Activated CD8-positive, alpha-beta memory T cell treated with anti-CD3 and anti-CD28 coated beads, Interleukin-2, amount 50 U/mL, for 4 hours (primary cell): Measurements from ENCODE around the gene TENT4A.
"Not testable (repeated sequence)": the region's sequence is repeated elsewhere in the genome, so short reads cannot be mapped to it uniquely, and the experiment has no call there.

Experiments
- DNase-seq: peaks from one replicate; pipeline ENCODE4 v3.0.0-alpha.2; 2020

The TENT4A gene

GRCh38 chr5:6713274-6714225 lies at the start of gene TENT4A:
TSS of gene TENT4A (plus strand) at chr5:6713432. CDS start at chr5:6713984, 552 bp downstream.
- peak; percentile 33 for DNase-seq

- no peak for DNase-seq
Measured at GRCh38 chr5:6666762-6667161, 46.5 kb upstream of the TENT4A start.

- DNase-seq, result no peak
Measured at GRCh38 chr5:6667648-6668047, 45.6 kb upstream of the TENT4A start.

GRCh38 chr5:6668717-6669116 lies 44.5 kb upstream of the TENT4A start:
- not testable (repeated sequence) for DNase-seq

GRCh38 chr5:6673031-6673430 lies 40.2 kb upstream of the TENT4A start:
- no peak for DNase-seq

- DNase-seq, result no peak
Measured at GRCh38 chr5:6673963-6674362, 39.3 kb upstream of the TENT4A start.

- DNase-seq, result no peak
Measured at GRCh38 chr5:6674421-6674820, 38.8 kb upstream of the TENT4A start.

GRCh38 chr5:6674886-6675285 lies 38.3 kb upstream of the TENT4A start:
- no peak for DNase-seq

GRCh38 chr5:6675784-6676491 lies 37.3 kb upstream of the TENT4A start:
- DNase-seq, result no peak

- DNase-seq, result no peak
Measured at GRCh38 chr5:6676702-6677101, 36.5 kb upstream of the TENT4A start.

- DNase-seq, result no peak
Measured at GRCh38 chr5:6678385-6678784, 34.8 kb upstream of the TENT4A start.

- no peak for DNase-seq
Measured at GRCh38 chr5:6680922-6681321, 32.3 kb upstream of the TENT4A start.

- DNase-seq, result no peak
Measured at GRCh38 chr5:6681682-6682081, 31.6 kb upstream of the TENT4A start.

GRCh38 chr5:6682239-6682638 lies 31.0 kb upstream of the TENT4A start:
- DNase-seq, result no peak

GRCh38 chr5:6683241-6683640 lies 30.0 kb upstream of the TENT4A start:
- no peak for DNase-seq

- no peak for DNase-seq
Measured at GRCh38 chr5:6684075-6684474, 29.2 kb upstream of the TENT4A start.

GRCh38 chr5:6686501-6686900 lies 26.7 kb upstream of the TENT4A start:
- no peak for DNase-seq

GRCh38 chr5:6686915-6687409 lies 26.3 kb upstream of the TENT4A start:
- no peak for DNase-seq

GRCh38 chr5:6687505-6687904 lies 25.7 kb upstream of the TENT4A start:
- DNase-seq, result no peak

GRCh38 chr5:6692906-6693305 lies 20.3 kb upstream of the TENT4A start:
- no peak for DNase-seq

GRCh38 chr5:6698696-6699095 lies 14.5 kb upstream of the TENT4A start:
- DNase-seq, result no peak

GRCh38 chr5:6699357-6699756 lies 13.9 kb upstream of the TENT4A start:
- no peak for DNase-seq

- DNase-seq, result no peak
Measured at GRCh38 chr5:6700074-6700684, 13.1 kb upstream of the TENT4A start.
